HG03108 (cell line): ENCODE results near the gene GSG1L.

Experiments used
- ATAC-seq: cut with Tn5 transposase; IDR thresholded peaks from one replicate; pipeline ENCODE4 v1.9.1; 2021; ENCODE audit warnings: moderate library complexity; ENCODE audit not compliant: unreplicated experiment

GSG1L gene

DNA sequence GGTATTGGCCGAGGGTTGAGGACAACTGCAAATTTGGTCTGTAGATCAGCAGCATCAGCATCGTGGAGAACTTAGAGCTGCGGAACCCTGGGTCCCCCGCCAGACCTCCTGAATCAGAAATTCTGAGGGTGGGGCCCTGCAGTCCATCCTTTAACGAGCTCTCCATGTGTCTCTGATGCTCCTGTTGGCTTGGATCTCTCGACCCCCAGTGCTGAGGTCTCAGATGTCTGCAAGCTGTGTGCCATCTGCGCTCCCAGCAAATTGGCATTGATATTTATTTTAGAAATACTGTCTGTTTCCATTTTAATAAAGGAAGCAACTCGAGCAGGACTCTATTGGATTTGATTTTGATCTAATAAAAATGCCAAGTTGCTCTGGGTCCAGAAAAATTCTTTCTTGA lies 263.6 kb downstream of the GSG1L start:
- ATAC-seq: no peak

DNA sequence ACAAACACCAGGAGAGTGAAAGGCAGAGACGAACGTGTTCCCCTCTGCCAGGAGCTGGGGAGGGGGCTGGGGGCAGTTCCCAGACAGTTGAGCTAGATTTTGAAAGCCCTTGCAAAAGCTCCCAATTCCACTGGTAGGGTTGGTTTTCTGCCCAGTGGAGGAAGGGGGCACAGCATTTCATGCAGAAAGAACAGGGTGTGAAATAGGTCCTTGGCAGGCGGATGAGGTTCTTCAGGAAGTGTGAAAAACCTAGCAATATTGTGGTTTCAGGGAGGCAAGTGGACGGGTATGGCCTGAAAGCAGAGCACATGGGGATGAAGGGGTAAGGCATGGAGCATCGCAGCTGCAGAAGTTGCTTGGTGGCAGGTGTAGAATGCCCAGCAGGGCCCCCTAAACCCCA lies 265.3 kb downstream of the GSG1L start:
- no peak for ATAC-seq

DNA sequence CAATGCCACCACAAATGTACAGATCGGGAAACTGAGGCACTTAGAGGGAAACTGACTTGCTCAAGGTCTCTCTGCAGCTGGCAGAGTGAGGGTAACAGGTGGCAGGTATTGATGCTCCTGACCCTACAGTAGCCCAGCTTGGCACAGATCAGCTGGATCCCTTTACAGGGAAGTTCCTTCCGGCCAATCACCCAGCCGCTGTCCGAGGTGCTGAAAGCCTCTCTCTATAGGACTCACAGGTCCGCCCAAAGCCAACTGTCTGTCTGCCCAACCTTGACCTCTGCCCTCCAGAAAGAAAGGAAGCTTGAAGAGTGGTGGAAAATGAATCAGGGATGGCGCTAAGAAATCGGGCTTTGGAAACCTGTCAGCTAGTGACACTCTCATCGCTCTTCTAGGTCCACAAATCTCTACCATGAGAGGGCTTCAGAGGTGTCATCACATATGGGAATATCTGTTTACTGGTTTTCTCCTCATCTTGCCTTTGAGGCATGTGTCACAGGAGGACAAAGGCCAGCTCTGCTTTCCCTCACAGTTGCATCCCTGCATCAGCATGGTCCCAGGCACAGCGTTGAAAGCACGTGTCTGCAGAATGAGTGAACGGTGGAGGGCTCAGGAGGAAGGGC lies 267.4 kb downstream of the GSG1L start:
- ATAC-seq: no peak

DNA sequence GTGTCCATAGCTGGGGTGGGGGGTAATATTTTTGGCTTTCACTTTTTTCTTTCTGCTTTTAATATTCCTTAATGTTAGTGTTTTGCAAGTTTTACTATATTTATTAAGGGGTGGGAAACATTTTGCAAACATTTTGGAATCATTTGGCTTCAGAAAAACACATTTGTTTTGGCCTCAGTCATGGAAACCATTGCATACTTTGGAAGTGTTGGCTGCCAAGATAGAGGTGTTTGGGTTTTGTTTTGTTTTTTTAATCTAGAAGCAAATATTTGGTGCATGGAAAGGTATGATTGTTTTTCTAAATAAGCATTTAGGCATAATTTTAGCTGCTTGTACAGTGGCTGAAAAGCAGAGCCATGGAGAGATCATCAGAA lies 270.3 kb downstream of the GSG1L start:
- ATAC-seq: no peak

DNA sequence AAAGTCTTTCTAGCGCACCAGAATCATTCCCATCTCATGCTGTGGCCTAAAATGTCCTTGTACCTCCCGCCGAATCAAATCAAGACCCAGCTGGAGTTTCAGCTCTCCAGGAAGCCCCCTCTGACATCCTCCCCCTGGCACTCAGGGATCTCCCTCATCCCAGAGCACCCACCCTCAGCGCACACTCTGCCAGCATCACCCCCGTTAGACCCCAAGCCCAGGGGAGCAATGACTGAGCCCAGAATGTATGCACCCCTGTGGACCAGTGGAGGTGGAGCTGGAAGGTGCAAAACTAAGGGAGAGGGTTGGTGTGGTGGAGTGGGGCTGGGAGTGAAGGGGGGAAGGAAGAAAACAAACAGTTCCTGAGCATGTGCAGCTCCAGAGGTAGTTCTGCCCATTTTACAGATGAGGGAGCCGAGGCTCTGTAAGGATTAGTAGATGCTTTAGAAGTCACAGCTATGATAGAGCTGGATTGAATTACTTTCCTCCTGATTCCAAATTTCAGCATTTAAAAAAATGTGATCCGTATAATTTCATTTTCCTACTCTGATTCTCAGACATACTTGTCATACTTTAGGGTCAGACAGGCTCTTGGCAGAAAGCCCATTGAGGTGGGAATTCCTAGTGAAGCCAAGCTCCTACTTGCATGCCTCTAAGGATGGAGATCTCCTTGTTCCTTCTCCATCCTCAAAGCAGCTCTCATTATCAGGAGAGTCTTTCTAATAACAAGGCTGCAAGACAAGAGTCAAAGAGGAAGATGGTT lies 270.8 kb downstream of the GSG1L start:
- ATAC-seq: no peak

DNA sequence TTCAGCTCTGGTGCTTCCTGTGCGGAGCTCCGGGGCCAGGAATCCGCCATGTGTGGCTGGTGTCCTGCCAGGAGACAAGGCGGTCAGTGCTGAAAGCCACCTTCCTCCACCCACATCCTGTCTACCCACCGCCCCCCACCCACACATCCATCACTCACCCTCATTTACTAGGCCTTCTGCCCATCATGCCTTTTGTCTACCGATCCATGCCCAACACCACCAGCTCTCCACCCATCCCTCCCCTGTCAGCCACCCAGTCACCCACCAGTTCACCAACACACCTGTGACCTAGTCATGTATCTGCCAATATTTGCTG lies 272.2 kb downstream of the GSG1L start:
- ATAC-seq: no peak

DNA sequence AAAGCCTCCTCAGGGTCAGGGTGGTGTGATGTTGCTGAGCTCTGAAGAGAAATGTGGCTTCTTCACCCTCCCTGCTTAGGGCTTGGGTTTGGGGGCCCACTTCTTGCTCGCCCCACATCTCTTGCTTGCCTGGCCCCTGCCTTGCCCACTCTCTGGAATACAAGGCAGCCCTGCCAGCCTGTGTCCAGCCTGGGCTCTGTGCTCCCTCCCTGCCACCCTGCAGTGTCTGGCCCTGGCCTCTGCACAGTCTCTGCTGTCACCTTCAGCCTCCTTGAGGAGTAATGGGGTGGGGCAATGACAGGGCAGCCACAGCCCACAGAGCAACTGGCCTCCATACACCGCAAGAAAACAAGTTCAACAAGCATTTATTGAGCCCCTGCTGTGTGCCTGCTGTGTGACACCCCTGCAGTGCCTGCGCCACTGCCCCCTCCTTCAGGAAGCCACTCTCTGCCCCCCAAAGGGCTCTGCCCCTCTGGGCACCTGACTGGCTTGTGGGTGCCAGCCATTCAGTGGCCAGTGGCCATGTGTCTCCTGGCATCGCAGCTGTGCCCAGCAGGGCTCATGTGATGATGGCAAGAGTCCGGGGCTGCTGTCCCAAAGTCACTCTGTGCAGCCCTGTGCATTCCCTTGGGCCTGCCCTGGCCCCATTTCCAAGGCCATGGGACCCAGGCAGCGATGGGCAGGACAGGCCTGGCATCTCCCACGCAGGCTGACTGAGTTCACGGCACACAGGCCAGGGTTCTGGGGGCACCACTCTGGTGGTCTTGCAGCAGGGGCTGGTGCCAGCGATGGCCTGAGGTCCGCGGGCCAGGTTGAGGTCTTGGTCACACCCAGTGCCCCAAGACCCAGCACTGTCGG lies 272.7 kb downstream of the GSG1L start:
- ATAC-seq: no peak

DNA sequence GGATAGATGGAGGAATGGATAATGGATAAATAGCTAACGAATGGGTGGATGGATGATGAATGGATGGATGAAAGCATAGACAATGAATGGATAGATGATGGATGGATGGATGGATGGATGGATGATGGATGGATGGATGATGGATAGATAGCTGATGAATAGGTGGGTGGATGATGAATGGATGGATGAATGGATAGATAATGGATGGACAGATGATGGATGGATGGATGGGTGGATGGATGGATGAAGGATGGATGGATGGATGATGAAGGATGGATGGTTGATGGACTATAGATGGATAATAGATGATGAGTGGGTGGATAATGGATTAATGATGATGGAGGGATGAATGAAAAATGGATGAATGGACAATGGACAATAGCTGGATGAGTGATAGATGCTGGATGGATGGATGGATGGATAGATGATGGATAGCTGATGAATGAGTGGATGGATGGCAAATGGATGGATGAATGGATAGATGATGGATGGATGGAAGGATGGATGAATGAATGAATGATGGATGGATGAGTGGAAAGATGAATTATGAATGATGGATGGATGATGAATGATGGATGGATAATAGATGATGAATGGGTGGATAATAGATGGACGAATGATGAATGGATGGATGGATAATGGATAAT lies 273.8 kb downstream of the GSG1L start:
- ATAC-seq: no peak

DNA sequence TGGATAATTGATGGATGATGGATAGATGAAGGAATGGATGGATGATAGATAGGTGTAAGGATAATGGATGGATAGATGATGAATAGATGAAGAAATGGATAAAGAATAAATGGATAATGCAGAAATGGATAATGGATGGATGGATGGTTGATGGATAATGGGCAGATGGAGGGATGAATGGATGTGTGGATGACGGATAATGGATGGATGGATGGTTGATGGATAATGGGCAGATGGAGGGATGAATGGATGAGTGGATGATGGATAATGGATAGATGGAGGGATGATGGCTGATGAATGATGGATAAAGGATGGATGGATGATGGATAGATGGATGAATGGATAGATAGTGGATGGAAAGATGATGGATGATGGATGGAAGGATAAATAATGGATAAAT lies 274.4 kb downstream of the GSG1L start:
- ATAC-seq: no peak

DNA sequence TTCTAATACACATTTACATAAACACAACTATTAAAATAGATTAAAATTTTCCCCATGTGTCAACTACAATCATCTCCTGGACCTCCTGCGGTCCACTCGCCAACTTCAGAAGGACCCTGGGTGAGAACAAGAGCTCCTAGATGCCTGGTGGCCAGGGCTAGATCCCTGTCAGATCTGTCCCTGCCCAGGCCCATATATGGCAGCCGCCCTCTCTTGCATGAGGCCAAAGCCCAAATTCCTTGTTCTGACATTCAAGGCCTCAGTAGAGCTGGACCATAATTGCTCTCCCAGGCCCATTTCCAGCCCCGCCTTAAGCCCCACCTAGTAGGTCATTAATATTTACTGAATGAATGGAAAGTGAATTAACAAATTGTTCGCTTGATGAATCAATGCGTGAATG lies 275.8 kb downstream of the GSG1L start:
- ATAC-seq: no peak

DNA sequence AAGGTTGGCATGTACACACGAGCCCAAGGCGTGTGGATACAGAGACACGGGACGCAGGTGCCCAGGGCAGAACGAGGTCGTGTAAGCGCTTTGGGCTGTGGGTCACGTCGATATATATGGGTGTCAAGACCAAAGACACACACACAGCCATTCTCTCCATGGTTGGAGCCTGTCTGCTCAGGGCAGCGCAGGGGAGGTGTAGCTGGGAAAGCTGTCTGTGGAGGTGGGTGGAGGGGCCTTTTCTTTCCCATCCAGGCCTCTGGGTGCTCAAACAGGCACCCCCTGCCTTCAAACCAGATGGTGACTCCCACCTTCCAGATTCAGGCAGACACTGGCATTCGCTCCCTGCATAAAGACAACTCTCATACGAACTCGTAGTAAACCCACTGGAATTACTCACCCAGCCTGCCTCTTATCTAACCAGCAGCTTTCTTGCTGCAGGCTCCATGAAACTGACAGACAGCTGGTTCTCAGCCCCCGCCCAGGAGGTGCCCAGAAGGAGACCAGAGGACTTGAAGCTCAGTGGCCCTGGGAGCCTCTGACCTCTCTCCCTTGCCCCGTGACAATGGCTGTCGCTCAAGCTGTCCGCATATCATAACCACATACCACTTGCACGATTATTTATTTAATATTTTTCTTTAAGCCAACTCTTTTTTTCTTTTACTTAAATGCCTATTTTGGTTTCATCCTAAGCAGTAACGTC lies 276.4 kb downstream of the GSG1L start:
- no peak for ATAC-seq

DNA sequence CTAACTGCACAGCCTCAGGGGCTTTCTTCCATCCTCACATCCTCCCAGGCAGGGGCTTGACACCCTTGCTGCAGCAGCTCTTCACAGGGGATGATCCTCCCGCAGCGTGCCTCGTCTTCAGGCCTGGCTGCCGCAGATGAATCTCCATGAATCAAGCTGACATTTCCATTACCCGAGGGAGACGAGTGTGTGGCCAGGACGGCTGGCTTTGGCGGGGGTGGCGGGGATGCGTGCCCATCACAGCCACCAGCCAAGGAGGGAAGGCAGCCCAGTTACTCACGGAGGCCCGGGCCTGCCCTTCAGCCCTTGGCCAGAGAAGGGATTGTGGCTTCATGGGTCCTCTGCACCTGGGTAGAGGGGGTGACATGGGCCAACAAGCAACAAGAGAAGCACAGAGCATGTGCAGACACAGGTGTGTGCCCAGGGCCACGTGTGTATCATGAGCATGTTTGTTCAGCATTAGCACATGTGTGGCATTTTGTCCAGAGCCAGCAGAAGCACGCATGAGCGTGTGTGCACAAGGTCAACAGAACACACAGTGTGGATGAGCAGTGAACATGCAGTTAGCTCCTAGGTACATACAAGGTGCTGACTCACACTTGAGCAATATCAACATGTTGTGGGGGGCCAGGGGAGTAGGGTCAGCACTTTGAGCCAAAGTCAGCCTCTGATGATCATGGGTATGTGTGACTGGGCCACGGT lies 277.1 kb downstream of the GSG1L start:
- ATAC-seq: no peak

DNA sequence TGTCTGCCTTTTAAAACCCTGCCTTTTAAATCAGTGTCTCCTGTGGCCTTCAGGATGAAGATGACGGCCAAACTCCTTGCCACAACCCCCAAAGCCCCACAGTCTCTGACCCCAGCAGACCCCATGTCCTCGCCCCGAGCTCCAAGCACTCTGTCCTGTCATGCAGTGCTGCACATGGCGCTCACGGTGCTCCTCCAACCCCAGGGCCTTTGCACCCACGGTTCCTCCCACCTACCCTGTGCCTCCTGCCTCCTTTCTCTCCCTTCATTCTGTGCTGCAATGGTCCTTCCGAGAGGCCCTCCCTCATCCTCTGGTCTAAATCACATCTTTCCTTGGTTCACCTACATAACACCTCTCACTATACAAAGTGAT lies 278.2 kb downstream of the GSG1L start:
- no peak for ATAC-seq

DNA sequence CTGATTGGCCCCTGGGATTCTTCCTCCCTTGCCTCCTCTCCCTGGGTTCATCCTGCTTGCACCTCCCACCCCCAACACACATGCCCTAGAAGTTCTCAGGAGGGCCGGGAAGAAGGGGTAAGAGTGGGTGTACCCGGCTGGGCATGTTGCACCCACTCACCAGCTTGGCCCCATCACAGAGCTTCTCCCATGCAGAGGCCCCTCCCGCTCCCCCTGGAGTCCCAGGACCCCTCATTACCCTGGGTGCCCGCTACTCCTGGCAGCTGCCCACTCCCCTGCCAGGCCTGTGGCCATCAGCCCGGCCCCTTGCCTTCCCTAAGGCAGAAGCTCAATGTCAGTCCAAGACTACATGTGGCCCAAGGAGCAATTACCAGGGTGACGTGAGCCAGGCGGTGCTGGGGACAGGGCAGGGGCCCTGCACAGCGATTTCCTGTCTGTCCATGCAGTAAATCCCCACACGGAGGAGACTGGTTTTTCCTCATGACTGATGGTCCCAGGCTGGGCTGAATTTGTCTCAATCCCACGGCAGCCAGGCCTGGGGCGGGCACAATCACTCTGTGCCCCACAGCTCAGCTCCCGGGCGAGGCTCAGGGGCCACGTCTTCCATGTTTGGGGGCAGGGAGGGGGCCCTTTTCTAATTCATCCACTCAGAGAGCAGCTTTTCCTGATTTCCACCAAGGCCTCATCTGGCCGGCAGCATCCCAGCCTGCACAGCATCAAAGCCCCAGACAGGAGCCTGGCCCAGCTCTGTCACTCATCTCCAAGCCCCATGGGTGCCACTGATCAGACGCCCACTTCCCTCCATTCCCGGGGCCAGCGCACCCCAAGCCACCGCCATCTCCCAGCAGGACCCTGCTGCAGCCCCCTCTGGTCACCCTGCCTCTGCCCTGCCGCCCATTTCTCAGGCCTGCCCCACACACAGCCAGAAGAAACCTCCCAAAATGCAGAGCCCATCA lies 278.9 kb downstream of the GSG1L start:
- ATAC-seq: no peak

DNA sequence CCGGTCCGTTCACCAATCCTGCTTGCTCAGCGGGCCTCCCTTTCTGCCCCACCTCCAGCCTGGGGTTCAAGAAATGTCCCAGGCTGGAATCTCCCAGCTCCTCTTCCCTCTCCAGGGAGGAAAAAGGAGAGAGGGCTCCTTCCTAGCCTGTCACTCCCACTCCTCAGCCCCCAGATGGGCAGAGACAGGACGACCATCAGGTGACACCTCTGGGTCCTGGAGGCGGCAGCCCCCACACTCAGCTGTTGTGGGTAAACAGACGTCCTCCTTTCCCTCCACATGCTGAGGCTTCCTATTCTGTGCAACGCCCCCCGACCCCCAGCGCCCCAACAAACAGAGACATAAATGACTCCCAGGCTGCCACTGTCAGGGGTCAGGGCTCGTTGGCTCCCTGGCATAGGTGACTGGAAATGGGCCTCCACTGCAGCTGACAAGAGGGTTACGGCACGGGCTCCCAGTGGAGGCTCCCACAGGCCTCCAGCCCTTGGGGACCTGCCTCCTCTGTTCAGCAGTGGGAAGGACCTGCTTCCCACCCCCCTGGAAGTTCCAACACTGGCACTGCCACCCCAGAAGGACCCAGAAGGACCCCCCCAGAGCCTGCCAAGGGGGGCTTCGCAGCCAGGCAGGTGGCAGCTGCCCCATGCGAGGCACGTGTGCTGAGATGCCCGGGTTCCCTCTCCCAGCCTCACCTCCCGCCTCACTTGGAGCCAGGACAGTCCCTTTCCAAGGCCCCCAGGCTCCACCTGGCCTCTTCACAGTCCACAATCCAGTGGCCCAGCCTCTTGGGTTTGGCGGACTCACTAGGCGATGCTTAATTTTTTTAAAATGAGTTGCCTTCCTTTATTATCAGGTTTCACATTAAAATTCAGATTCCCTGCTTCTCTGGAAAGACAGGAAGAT lies 281.3 kb downstream of the GSG1L start:
- no peak for ATAC-seq

DNA sequence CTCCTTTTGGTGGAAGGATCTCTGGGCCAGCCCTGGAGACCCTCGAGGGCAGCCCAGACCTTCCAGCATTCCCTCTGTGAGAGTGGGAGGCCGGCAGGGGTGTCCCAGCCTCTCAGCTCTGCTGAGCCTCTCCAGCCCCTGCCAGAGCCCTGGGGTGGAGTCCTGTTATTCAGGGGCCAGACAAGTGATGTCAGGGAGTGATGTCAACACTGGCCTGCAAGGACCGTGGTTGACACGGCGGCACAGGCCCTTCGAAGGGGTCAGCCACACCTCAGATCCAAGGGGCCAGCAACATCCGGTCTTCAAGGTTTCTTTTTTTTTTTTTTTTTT lies 282.4 kb downstream of the GSG1L start:
- no peak for ATAC-seq

DNA sequence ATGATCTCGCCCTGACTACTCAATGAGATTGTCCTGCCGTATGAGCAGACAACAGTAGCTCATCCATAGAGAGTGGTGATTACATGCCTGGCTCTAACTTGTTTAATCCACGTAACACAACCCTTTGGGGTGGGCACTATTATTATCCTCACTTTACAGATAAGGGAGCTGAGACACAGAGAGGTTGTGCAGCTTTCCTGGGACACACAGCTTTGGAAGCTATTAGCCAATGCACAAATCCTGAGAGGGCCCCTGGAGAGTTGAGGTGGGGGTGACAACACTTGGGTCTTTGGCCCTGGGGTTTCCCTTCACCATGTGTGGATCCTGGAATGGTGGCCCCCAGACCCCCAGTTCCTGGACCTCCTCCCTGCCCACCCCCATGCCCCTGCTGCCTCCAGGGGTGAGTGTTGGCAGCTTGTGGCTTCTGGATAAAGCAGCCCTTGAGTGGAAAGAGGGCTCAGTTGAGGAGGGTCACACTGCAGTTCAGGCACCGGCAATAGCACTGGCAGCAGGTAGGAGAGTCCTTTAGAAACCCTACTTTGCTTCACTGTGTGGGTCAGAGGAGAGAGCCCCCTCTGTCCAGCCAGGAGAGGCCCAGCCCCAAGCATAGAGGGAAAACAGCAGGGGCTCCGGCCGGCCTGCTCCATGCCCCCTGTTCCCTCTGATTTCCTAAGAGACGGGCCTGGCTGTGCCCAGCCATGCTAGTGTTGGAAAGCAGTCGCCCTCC lies 282.9 kb downstream of the GSG1L start:
- ATAC-seq: no peak

DNA sequence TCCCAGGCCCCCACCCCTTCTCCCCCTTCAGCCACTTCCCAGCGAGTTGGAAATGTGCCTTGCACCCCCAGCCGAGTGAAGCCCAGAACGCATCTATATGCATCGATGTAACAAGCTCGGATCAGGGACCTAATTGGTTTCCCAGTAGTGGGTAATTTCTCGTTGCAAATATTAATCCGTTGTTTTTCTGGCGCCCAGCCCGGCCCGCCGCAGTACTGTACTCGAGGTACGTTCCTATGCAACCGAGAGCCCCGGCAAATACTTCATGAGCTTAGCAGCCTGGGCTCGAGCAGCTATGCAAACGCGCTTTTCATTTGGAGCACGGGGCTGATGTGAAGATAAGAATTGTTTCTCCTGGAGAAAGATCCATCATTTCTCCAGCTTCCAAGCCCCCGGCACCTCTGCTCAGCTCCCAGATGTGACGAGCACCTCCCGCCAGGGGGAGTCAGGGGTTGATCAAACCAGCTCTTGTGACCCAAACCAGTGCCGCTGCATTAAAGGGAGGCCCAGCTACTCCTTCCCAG lies 283.8 kb downstream of the GSG1L start:
- ATAC-seq: no peak
